ENCODE results near the gene DENND1B.

DENND1B gene, protein sequence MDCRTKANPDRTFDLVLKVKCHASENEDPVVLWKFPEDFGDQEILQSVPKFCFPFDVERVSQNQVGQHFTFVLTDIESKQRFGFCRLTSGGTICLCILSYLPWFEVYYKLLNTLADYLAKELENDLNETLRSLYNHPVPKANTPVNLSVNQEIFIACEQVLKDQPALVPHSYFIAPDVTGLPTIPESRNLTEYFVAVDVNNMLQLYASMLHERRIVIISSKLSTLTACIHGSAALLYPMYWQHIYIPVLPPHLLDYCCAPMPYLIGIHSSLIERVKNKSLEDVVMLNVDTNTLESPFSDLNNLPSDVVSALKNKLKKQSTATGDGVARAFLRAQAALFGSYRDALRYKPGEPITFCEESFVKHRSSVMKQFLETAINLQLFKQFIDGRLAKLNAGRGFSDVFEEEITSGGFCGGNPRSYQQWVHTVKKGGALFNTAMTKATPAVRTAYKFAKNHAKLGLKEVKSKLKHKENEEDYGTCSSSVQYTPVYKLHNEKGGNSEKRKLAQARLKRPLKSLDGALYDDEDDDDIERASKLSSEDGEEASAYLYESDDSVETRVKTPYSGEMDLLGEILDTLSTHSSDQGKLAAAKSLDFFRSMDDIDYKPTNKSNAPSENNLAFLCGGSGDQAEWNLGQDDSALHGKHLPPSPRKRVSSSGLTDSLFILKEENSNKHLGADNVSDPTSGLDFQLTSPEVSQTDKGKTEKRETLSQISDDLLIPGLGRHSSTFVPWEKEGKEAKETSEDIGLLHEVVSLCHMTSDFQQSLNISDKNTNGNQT

DNA sequence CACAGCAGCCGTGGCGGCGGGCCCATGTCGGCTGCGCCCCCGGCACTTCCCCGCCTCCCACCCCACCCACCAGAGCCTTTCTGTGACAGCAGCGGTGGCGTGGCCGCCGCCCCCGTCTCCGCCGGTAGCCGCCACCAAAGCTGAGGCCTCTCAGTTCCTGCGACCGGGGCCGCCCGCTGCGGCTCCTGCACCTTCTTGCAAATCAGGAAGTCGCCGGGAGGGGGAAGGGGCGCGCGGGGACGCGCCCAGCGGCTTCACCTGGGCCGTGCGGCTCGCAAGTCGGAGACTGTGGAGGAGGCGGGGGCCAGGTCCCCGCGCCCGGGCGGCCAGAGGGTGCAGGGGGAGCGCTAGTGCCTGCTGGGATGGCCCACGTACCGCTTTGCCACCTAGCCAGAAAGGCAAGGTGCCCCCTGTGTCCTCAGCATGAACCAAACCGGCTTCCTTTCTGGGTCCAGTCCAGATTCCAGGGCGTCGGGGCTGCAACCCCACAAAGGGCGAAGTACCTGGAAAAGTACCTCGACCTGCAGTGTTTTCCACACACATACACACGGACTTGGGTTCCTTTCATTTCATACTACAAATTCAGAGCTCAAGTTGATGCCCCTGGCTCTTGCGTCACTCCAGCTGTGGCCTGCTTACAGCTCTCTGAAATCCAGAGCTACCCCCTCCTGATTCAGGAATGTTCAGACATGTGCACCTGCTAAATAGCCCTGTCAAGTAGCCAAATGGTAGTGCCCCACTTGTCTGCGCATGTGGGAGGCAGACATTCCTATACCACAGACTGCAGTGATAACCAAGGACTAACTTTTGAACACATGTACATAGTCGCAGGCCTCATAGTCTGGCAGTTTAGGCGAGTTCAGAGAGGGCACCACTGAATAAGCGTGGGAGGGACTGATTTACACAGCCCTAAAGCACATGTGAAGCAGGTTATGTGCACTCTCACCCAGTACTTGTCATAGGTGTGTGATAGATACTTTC is at the start of gene DENND1B:
DENND1B (minus strand) TSS at position 199 of the 981 bp plus-strand sequence. CDS start 325 bp downstream, outside the sequence.
- in situ Hi-C loops (cut with MboI; ENCODE audit: low sequenced_read_pairs), result no loop called here

DNA sequence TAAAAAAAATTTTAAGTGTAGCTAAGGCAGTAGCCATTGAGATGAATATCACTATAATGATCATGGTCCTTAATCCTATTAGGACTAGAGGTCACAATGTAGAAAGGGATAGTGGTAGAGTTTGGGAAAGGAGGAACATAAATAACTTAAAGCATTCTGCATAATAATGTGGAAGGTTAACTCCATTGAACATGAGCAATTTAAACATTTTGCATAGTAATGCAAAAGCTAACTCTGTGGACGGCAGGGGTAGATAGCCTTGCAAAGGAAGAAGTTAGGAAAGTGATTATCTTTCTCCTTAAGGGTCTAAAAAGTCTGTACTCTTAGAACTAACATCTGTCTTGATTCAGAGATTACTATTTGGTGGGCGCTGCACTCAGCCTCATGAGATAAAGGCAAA is 39.0 kb upstream of the DENND1B start:
- in situ Hi-C loops (cut with MboI; ENCODE audit: low sequenced_read_pairs), result no loop called here

DNA sequence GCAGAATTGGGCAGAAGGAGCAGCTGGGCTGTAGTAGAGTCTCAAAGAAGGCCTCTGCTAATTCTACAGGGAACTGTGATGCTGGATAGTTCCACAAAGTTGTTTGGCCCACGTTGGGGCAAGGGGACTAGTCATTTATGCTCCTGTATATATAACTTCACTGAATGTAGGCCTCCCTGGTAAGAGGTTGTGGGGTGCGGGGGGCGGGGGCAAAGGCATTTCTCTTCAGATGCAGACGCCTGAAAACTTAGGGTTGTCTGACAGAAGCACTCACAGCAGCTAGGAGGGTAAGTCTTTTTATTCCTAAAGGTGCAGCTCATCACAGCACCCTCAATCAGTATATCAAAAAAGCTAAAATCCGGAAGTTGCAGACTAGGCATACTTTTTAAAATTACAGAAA is 38.5 kb upstream of the DENND1B start:
- in situ Hi-C loops (cut with MboI; ENCODE audit: low sequenced_read_pairs), result no loop called here

DNA sequence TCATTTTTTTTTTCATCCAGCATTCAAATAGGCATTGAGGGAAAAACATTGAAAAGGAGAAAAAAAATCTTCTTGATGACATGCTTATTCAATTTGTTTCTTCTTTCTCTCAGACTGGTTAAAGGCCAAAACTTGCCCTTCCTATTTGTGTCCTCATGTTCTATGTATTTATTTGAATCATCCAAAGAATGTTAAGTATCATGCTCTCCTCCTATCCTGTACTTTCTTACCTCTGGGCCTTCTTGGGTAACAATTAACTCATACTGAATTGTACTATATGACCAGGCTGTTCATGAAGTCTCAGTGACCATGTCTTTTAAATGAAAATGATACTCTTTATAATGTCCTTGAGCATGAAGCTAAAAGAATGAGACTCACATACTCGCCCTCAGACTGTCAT is 36.5 kb upstream of the DENND1B start:
- in situ Hi-C loops (cut with MboI; ENCODE audit: low sequenced_read_pairs), result no loop called here

DNA sequence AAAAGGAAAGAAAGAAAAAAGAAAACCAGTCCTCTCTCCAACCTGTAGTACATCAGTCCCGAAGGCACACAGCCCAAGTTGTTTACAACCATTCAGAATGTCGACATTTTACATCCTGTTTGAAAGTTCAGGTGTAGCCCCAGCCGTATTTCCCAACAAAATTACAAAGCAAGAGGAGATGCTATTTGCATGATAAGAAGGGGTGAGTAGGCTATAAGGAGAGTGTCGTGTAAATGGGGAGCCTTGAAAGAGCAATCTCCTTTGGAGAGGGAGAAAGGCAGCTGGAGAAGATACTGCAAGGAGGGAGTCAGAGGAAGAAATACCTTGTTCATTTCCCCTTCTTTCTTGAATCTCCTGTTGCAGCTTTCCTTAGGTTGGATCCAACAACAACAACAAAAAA is 35.5 kb upstream of the DENND1B start:
- in situ Hi-C loops (cut with MboI; ENCODE audit: low sequenced_read_pairs), result no loop called here

DNA sequence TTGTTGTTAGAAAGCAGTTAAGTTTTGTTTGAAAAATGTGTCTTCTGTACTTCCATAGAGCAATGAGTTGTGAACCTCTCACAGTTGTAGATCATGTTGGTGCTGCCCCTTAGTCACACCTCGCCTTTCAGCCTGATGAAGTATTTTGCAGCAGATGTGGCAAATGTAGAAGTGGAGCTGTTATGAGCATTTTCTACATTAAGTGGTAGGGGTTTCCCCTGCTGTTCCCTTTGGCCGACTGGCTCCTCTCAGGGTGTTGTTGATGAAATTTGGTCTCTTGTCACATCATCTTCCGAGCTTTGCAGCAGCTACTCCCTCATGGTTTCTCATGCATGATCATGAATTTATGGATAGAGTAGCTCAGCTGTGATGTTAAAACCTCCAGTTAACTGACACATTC is 33.6 kb upstream of the DENND1B start:
- in situ Hi-C loops (cut with MboI; ENCODE audit: low sequenced_read_pairs), result no loop called here

DNA sequence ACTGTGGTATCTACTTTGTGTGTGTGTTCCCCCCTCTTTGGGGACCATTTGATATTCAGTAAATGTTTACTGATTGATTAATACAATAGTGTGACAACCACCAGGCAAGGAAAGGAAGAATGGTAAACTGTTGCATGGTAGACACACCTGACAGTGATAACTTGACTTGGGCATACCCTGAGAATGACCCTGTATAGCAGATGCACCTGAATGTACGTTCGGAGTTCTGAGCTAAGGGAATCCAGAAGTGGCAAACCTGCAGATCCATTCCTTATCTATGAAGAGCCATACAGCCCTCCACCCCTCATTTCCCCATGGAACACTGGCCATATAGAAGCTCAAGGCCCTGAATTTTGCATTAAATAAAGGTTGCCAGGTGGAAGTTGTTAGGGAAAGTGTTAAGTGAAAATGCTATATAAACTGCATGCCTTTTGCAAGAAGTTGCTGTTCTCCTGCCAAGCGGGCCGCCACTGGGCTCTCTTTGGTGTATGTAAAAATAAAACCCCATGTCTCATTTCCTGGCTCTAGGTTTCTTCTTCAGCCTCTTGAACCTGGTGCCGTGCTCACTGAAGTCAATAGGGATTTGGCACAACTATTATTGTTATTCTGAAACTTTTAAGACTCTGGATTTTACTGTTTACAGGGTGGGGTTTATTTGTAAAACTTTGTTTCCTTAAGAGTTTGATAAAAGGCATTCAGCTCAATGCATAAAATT is 32.6 kb upstream of the DENND1B start:
- in situ Hi-C loops (cut with MboI; ENCODE audit: low sequenced_read_pairs), result no loop called here

DNA sequence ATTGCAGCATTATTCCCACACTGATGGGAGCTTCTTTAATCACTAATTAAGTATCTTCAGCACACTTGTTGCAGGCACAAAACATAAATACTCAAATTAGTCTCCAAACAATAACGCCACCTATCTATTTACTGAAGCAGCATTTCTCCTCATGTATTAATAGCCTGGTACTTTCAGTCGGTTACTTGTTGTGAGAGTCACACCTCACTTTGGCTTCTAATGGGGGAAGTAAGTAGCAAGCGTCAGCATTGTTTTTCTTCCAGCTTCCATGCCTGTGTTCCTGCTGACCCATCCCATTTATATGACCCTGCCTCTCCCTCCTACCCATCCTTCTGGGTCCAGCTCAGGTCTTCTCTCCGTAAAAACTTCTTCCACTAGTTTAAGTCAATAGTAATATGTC is 31.9 kb upstream of the DENND1B start:
- in situ Hi-C loops (cut with MboI; ENCODE audit: low sequenced_read_pairs), result no loop called here

DNA sequence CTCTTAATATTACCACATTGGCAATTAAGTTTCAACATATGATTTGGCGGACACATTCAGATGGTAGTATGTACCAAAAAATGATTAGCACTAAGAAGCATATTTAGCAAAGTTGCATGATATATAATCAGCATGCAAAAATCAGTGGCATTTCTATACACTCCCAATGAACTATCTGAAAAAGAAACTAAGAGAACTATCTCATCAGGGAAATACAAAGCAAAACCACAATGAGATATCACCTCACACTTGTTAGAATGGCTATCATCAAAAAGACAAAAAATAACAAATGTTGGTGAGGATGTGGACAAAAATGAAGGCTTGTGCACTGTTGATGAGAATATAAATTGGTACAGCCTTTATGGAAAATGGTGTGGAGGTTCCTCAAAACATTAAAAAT is 31.4 kb upstream of the DENND1B start:
- in situ Hi-C loops (cut with MboI; ENCODE audit: low sequenced_read_pairs), result no loop called here

DNA sequence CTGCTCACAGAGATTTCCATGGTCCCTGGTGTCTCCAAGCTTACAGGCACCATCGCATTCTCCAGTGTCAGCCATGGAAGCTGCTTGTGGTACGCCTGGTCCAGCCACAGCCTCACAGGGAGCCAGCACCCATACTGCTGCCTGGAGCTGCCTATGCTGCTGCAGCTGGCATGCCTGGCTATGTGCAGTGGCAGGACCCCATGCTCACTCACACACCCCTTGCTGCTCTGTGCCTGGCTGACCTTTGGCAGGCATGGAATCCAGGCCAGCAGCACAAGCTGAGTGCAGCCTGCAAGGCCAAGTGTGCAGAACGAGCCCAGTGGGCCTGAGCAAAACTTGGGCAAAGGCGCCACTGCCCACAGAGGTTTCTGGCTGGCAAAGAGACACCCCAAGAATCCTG is 26.4 kb upstream of the DENND1B start:
- in situ Hi-C loops (cut with MboI; ENCODE audit: low sequenced_read_pairs), result no loop called here

DNA sequence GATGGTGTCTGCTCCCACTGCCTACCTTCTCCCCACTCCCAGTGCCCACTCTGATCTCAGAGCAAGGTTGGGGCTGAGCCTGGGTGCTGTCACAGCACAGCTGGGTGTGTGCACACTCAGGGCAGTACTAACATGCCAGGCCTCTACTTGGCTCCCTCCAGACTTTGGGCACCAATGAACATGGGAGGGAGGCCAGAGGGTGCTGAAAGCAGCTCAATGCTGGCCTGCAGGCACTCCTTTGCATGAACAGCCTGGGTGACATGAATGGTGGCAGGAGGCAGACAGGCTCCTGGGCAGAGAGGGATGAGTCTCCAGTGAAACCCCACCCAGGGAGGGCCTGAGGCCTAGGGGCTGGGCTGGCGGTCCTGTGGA is 25.8 kb upstream of the DENND1B start:
- in situ Hi-C loops (cut with MboI; ENCODE audit: low sequenced_read_pairs), result no loop called here

DNA sequence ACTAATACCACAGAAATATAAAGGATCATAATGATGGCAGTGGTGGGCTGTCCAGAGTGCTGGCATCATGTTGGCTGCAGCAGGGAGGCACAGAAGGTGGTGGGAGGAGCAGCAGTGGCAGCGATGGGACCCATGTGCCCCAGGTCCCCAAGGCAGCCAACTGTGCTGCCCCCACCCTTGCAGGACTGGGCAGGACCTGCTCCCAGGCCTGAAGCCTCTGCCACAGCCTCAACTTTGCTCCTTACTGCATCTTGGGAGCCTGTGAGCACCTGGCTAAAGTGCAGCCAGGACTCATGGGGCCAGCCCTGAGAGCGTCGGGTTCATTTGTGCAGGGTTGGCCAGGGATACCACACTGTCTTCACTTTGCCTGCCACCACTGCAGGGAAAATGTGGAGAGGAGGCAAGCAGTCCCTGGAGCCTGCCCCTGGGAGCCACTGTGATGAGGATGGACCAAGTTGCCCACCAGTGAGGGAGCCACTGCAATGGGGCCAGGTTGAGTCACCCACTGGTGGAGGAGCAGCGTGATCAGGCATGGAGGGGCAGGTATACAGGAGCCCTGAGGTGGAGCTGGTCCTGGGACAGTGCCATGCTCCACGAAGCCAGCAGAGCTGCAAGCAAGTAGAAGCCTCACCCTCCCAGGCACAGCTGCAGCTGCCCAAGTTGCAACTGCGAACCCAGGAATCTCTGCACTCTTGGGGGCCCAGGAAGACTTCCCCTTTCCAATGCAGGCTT is 25.3 kb upstream of the DENND1B start:
- in situ Hi-C loops (cut with MboI; ENCODE audit: low sequenced_read_pairs), result no loop called here

DNA sequence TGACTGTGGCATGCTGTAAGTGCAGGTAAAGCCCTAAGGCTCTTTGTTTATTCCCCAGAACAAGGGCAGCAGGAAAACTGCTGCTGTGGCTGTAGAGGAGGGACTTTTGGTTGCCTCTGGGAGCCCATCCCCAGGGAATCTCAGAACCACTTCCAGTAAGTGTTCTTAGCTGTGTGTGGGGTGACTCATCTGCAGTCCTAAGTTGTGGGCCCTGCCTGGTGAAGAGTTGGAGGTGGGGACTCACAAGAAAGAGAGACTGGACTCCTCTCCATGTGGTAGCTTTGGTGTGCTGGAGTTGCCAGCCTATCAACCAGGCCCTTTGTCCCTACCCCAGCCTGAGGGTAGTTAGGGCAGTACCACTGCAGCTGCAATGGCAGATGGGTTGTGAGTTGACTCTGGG is 24.0 kb upstream of the DENND1B start:
- in situ Hi-C loops (cut with MboI; ENCODE audit: low sequenced_read_pairs), result no loop called here

DNA sequence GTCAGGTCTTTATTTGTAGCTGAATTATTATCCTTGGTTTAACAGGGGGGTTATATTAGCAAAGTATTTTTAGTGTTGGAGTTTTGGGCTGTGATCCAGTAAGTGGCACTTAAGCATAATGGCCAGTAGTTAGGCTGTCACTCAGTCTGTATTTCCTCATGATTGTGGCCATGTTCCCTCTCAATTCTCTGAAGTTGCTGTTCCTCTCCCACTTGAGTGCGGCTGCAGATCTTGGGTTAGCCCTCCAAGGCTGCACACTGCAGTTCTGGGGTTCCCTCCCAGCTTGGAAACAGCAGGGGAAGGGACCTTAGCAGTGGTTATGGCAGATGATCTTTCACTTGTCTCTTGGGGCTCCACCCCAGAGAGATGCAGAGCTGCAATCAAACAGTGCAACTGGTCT is 23.2 kb upstream of the DENND1B start:
- in situ Hi-C loops (cut with MboI; ENCODE audit: low sequenced_read_pairs), result no loop called here

DNA sequence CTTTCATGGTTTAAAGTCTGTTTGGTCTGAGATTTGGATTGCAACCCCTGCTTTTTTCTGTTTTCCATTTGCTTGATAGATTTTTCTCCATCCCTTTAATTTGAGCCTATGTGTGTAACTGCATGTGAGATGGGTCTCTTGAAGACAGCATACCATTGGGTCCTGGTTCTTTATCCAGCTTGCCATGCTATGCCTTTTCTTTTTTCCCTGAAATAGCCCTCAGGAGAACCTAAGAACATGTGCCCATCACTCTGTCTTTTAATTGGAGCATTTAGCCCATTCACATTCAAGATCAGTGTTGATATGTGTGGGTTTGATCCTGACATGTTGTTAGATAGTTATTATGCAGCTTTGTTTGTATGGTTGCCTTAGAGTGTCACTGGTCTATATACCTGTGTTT is 21.7 kb upstream of the DENND1B start:
- in situ Hi-C loops (cut with MboI; ENCODE audit: low sequenced_read_pairs), result no loop called here

DNA sequence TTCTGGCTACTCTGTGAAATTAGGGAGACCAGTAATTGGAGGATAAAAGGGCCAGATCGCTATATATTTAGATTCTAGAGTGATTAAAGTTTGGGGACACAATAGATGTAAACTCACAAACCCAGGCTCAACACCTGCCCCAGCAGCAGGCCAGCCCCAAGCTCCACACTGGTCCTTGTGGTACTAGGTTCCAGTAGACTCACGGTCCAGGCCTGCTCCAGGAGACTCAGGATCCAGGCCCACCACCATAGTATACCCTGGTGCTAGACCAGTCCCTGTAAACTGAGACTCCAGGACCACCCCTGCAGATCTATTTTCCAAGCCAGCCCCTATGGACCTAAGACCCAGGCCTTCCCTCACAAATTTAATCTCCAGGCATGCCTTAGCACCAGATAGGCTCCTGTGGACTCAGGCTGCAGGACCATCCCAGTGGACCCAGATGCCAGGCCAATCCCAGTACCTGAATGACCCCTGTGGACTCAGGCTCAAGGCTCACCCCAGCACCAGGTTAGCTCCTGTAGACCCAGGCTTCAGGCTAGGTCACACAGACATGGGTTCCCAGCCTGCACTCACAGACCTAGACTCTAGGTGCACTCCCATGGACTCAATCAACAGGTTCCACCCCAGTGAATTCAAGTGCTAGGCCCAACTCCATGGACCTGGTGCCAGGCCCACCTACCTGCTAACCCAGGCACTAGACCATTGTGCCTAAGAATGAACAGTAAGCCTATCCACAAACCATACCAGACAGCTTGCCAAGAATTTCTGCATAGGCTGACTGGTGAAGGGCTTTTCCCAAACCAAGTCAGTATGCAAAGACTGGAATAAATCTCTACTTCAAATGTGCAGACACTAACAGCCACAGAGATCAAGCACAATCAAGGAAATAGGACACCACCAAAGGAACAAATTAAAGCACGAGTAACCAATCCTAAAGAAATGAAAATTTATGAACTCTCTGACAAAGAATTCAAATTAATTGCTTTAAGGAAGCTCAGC is 13.8 kb upstream of the DENND1B start:
- in situ Hi-C loops (cut with MboI; ENCODE audit: low sequenced_read_pairs), result no loop called here

DNA sequence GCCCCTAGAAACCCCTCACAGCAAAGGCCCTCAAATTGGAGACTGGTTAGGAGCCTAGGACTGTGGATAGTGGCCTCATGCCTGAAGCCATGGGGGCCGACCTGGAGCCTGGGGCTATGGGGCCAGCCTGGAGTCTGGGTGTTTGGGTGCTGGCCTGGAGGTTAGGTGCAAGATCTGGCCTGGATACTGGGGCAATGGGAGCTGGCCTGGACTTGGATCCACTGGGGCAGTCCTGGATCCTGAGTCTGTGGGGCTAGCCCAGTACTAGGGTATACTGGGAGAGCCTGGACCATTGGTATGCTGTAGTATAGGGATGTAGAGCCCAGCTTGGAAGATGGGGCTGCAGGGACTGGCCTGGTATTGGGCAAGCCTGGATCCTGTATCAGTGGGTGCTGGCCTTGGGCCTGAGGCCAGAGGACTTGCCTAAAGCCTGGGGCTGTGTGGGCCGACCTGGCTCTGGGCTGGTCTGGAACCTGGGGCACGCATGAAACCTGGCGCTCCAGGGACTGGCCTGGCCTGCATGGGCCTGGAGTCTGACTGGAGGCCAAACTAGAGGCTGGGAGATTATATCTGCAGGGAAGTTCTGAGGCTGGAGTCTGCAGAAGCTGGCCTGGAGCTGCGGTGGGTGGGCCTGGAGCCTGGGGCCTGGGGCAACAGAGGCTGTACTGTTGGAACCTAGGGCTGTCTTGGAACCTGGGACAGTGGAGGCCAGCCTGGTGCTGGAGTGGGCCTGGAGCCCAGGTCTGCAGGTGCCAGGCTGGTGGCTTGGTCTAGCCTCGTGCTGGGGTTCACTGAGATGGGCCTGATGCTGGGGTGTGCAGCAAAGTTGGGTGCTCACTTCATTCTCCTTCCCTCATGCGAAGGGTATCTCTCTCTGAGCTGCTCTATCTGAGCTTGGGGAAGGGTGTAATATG is 12.6 kb upstream of the DENND1B start:
- in situ Hi-C loops (cut with MboI; ENCODE audit: low sequenced_read_pairs), result no loop called here

DNA sequence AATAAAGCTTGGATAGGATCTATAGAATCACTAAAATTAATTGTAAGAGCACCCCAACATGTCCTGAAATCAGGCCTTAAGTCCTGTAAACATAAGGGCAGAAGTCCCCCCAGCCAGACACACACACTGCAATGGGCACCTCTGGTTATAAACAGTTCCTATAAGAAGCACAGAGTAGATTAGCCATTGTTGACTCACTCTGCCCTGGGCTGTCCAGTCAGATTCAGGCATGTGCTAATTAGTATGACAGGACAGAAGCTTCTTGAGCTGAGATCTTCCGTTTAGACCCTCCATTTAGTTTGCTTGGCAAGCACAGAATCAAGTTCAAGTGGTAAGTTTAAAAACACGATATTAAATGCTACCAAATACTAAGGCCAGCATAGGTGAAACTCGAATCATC is 11.8 kb upstream of the DENND1B start:
- in situ Hi-C loops (cut with MboI; ENCODE audit: low sequenced_read_pairs), result no loop called here

All from hTERT RPE-1 (cell line).